ENCODE data around the gene MGST2.
A peak's percentile ranks its signal among the peaks of the same experiment; 100 is the strongest.

MGST2 gene

DNA sequence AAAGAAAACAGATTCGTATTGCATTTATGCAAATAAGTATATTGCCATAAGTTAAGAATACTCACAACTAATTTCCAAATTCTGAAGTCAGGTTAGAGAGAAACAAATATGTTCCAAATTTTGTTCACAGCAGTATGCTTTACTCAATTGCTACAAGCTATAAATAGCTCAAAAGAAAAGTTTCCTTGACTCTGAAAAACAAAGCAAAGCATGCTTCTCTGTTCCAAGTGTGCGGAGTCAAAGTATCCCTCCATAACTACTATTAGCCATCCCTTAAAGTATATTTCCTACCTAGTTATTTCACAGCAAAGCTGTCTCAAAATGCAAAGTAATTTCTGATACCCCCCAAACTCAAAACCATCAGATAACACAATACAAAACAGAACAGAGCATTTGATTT lies 47.3 kb downstream of the MGST2 start:
- DNase-seq = no peak

DNA sequence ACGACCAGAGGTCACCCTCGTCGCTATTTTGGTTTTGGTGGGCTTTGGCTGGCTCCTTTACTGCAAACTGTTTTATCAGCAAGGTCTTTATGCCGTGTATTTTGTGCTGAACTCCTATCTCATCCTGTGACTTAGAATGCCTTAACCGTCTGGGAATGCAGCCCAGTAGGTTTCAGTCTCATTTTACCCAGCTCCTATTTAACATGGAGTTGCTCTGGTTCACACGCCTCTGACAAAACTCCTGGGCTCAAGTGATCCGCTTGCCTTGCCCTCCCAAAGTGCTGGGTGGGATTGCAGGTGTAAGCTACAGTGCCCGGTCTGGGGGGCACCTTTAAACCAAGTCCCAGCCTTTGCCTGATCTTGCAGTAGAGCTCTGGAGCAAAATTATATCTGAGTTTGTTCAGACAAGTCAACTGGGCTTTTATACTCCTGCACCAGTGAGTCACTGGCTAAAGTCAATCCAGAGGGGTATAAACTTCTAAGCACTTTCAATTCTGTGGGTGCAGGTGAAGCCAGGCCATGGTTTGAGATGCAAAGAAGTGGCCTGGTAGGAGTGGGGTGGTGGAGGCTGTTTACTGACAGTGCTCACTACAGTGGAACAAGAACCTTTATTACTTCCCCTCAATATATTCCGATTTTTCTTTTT lies 50.2 kb downstream of the MGST2 start:
- DNase-seq = no peak

- DNase-seq = no peak
These were observed 52.7 kb downstream of the MGST2 start for GRCh38 chr4:139718358-139718757.

DNA sequence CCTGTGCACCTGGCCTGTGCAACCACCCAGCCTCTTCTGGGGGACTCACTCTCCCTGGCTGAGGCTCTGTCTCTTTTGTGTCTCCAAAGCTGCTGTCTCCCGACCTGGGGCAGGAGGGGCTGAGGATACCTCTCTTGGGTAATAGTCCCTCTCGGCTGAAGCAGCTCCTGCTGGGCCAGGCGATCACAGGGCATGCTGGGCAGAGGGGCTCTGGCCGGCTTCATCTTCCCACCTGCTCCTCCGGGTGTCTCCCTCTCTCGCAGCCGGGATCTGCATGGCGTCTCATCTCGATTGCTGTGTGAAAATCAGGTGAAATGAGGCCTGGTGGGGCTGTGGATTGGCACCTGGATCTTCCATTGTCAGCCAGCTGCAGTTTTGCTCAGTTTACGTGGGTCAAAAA lies 53.2 kb downstream of the MGST2 start:
- DNase-seq = no peak

DNA sequence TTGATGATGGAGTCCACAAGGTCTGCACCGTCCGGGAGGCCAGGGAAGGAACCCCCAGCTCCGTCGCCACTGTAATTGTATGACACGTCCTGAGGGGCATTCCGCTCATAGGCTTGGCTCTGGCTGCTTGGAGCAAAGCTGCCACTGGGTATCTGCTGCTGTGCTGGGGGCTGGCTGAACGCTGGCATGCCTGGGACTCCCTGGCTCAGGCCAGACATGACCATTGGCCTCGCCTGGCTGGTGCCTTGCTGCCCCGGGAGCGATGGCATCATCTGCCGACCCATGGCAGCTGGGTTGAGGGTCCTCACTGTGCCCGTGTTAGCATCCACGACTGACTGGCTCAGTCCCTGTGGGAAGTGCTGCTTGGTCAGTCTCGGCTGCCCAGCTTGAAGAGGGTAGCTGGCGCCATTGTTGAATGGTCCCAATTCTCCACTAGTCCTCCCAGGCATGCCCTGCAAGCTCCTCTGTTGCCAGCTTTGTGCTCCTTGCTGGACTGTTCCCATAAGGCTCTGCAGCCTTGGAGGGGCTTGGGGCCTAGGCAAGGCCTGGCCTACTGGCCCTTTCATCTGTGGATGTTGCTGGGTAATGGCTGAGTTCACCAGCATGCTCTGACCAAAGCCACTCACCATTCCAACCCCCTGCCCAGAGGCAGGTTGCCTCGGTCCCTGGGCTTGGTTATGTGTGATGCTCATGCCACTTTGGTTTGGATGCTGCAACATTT lies 53.9 kb downstream of the MGST2 start:
- no peak for DNase-seq

DNA sequence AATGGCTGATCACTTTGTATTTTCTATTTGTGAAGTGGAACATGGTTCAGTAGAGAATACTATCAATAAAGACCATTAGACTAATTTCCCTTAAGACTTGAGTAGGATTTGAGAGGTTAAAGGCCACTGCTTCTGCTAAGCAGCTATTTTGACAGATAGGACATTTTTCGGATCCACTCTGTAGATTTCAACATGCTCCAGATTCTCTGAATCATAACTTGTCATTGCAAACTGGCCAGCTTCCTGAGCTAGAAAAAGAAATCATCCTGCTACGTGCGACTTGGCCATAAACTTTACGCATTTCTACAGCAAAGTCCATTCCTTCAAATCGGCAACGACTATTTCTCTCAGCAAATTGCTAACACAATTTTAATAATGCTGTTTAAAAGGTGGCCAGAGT lies 55.2 kb downstream of the MGST2 start:
- no peak for DNase-seq

DNA sequence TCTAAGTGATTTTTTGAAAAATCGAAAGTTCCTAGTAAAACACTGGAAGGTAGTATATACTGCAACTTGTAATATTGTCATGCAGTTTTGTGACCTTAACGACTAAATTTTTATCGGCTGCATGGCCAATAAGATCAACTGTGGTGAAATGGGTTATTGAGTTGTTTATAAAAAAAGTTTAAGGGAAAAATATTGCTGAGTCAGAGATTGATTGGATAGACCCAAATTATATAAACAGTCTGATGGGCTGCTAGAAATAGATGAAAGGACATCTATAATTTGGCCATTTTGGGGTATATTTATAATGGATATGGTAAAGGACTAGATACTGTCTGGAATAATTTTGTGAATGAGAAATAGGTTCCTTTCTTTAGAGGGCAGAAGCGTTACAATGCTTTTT lies 56.2 kb downstream of the MGST2 start:
- DNase-seq = no peak

GRCh38 chr4:139725236-139725635 lies 59.6 kb downstream of the MGST2 start:
- no peak for DNase-seq

- DNase-seq = no peak
These were observed 61.0 kb downstream of the MGST2 start for GRCh38 chr4:139726615-139727014.

DNA sequence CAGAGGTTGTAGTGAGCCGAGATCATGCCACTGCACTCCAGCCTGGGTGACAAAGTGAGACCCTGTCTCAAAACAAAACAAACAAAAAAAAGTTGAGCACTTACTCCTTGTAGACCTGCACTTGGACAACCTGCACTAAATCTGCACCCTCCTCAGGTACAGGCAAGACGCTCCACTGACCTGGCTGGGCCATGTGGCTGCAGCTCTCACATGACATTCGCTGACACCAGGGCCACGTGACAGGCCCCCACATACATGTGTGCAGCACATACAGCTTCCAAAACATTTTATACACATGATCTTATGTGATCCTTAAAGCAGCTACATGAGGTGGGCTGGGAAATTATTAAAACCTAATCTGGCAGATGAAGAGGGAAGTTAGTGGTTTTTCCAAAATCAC lies 62.5 kb downstream of the MGST2 start:
- no peak for DNase-seq

DNA sequence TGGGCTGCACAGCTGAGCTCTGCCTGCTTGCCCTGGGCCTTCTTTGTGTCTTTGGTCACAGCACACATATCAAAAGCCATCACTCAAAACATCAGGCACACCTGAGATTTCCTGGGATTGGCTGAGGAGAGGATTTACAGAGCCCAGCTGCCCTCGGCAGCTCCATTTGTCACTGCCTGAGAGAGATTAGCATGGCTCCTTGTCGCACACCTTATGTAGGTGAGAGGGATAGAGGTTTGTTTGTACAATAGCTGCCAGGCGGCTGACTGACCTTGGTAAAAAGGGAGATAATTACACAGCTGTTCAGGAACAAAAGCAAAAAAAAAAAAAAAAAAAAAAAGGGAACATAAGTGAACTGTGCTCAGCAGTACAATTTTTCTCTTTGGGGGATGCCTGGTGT lies 63.2 kb downstream of the MGST2 start:
- DNase-seq = no peak

DNA sequence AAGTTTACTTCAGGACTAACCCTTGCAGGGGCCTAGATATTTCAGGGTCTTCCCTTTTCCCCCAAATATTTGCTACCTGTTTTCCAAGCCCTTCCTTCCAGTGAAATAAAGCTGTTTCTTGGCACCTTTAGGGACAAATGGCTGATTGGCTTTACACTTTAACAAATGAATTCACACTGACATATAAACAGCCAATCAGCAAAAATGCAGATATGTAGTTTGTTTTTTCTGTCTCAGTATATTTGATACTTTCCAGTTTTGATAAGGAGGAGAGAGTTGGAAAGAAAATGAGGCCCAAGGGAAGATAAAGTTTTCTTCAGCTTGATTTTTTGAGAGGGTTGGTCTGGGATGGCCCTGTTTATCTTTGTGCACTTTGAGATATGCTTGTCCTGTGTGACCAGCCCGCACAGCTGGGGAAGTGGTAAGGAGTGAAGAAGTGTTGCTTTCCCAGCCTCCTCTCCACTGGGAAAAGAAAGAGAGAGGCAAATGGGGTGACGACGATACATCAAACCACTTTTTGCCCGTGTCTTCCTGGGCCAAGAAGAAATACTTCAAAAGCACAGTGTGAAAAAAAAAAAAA lies 67.5 kb downstream of the MGST2 start:
- DNase-seq = no peak

- DNase-seq = no peak
These were observed 68.7 kb downstream of the MGST2 start for GRCh38 chr4:139734201-139734874.

- DNase-seq = peak; percentile 75
These were observed 69.3 kb downstream of the MGST2 start for GRCh38 chr4:139734875-139735380.

DNA sequence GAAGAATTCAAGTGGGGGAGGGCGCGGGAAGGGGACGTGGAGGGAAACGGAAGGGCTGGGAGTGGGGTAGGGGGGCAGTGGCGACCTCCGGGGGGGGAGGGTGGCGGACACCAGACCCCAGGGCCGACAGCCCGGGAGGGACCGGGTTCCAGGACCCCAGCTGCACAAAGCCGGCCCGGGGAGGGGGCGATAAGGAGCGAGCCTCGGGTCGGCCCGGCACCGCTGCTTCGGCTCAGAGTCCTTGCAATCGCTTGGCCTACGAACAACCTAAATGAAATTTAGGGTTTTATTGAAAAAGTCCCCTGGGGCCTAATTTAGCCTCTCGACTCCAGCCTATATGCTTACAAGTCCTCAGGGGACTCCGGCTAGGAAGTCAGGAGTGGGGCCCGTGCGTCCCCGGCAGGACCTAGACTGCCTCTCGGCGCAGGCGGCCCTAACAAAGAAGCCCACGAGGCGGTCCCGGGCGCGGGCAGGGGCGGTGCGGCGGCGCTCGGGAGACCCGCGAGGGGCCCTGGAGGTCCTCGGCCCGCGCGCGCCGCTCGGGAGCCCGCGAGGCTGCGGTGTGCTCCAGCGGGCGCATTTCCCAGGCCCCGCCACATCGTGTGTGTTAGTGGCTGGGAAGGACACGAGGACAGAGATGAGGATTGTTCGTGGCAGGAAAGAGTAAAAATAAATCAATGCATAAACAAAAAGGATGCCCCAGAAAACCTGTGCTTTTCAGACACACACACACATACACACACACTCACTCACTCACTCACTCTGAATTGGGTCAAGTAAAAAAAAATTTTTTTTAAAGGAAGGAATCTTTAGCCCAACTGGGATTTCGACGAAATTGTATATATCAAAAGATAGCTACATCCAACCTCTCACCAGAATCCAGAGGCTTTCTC lies 70.0 kb downstream of the MGST2 start:
- no peak for DNase-seq

DNA sequence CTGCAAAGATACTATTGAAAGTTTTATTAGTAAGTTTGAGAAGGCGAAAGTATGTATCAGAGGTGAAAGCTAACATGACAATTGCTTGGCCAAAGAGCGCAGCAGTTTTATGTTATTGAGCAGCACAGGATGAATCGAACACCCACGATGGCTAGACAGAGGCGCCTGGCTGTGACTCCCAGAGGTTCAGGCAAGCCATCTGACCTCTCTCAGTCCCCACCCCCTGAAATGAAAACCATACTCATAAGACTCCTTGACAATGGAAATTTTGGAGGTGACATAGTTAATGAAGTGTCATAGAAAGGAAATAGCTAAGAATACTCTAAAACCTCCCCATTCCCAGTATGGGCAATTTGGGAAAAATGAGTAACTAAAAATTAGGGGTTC lies 70.6 kb downstream of the MGST2 start:
- DNase-seq = no peak

- no peak for DNase-seq
These were observed 71.0 kb downstream of the MGST2 start for GRCh38 chr4:139736661-139737060.

- no peak for DNase-seq
These were observed 73.4 kb downstream of the MGST2 start for GRCh38 chr4:139738846-139739613.

GRCh38 chr4:139740121-139740520 lies 74.5 kb downstream of the MGST2 start:
- no peak for DNase-seq

DNA sequence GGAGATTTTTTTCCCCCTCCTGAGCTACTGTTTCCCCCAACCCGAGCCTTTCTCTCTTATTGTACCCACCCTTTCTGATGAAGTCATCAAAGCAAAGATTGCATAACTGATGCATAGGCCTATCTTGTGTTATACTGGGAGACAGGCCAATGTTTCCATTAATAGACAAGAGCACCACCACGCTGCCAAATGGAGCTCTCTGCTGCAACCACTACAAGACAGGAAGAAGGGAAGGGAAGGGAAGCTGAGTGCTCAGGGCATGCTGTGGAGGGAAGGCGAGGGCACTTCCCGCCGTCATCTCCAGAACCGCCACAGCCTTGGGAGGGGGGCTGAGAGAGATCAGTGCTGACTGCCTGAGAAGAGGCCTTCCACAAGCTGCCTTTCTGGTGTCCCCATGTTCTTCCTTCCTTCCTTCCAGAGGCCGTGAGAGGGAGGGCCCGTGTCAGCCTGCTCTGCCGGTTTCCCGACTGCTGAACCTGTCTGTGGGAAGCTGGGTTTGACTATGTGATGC lies 75.0 kb downstream of the MGST2 start:
- DNase-seq = no peak

- no peak for DNase-seq
These were observed 77.4 kb downstream of the MGST2 start for GRCh38 chr4:139743027-139743426.

DNA sequence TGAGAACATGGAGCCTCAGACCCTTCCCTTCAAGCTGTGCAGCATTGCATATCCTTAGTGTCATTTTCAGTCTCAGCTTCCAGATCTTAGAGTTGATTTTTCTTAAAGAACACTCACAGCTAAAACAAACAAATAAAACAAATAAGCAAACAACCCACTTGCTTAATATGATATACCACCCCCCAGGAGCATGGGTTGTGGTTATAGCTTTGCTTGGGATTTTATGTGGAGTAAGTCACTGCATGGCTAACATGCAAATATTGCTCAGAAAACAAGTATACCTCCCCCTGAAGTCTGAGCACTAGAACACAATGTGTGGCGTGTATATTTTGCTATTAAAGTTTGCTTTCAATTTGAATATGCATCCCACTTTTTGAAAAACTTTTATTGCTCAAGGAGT lies 78.6 kb downstream of the MGST2 start:
- no peak for DNase-seq

All from activated effector memory CD4-positive, alpha-beta T cell treated with anti-CD3 and anti-CD28 coated beads, Interleukin-2, amount 50 U/mL, for 16 hours (primary cell).